Amniotic epithelial cell (primary cell): ENCODE data around the gene MOB3A.
A peak's percentile ranks its signal among the peaks of the same experiment; 100 is the strongest.

ENCODE experiments used
- DNase-seq: peaks from one replicate; pipeline ENCODE4 v3.0.0-alpha.2; 2010; ENCODE audit warnings: low read depth

MOB3A gene

DNA sequence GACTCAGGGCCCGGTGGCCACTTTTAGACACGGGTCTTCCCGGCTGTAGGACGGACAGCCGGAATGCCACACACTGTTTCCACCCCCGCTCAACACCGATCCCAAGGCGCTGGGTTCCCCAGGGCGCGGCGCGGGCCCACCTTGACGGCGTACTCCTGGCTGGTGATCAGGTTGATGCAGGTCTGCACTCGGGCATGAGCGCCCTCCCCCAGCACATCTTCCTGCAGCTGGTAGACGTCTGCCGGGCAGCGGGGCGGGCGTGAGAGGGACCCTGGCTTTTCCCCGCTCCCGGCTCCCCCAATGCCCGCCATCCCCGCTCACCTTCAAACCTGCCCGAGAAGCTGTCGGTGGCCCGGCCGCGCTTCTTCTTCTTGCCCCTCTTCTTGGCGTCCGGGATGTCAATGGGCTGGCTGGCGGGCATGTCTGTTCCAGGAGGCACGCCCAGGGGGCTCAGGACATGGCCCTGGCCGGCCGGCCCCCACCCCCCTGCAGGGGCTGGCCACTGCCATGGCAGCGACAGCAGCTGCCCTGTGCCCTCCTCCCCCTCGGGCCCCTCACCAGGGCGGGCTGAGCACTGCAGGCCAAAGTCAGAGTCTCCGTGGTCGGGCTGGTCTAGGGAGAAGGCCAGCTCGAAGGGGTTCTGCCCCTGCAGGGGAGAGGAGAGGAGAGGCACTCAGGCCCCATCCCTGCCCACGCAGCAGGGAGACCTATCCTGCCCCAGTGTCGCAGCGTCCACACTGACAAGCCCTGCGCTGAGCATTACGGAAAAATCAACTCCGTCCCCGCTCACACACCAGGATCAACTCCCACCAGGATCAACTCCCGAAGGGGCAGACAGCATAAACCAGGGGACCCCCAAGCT lies 49.8 kb downstream of the MOB3A start:
- no peak for DNase-seq

DNA sequence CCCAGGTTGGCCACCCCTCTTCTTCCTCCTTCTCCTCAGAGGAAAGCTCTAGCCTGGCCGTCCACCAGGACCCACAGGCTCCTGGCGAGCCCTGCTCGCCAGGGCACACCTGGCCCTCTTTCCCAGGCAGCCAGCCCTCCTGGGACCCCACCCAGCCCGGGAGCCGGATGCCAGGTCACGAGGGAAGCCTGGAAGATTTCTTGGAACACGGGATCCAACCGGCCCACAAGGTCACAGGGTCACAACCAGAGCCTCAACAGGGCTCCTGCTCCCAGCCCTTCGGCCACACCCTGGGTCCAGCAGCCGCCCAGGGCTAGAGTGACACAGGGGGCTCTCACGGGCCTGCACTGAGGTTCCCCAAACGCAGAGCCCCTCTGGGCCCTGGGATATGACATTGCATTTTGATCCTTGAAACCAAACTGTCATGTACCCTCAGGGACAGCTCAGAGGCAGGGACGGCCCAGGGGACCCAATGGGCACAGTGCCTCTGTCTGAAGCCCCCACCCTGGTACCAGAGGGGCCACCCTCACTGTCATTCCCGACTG lies 50.6 kb downstream of the MOB3A start:
- no peak for DNase-seq

DNA sequence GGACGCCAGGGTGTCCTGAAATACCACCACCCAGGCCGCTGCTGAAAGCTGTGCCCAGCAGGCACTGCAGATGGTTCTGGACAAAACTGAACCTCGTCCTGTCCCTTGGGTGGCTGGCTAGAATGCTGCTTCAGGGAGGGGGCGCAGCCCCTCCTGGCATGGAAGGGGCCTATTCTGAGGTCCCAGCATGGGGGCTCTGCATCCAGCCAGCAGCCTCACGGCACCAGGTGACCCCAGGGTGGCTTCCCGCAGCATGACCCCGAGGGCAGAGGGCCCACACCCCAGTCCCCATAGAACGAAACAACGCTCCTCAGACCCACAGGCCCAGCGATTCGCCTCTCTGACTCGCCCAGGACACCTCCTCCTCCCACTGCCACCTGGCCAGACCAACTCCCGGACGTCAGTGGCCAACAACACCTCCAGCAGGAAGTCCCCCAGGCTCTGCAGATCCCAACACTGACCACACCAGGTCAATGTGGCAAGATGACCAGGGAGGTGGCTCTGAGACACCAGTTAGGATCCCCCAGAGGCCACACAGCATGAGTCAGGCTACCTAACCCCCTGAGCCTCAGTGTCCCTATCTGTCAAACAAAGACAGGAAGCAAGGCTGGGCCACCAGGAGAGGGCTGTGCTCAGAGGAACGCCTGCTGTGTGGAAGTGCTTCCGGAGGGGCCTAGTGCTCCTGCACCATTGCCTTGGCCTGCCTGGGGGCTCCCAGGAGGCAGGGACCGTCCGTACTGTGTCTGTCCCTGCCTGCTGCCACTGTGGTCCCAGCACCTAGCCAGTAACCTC lies 51.2 kb downstream of the MOB3A start:
- DNase-seq = no peak

DNA sequence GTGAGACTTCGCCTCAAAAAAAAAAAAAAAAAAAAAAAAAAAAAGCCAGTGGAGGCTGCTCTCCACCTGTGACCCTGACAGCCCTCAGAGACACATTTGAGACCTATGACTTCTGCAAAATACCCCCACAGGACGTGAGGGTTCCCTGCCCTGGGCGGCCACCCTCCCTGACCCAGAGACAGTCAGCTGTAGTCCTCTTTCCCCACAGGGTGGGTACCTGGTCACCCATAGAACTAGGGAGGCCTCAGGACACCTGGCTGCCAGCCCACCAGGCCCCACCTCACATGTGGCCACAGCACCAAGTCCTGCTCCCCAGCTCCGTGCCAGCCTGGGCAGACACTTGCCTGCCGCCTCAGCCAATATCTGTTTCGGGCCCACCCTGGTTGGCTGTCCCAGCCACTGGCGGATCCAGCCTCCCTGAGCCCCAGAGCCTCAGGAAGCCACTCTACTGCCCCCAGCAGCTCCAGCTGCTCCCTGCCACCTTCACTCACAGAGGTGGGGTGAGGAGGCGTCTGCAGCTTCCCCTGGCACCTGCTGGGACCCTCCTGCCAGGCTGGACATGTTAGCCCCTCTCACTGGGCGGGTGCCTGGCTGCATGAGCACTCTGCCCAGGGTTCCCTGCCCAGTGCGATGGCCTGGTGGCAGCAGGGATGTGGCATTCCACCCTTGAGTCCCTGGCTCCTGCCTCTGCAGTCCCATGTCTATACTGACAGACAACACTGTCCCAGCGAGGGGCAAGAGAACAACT lies 52.0 kb downstream of the MOB3A start:
- no peak for DNase-seq

DNA sequence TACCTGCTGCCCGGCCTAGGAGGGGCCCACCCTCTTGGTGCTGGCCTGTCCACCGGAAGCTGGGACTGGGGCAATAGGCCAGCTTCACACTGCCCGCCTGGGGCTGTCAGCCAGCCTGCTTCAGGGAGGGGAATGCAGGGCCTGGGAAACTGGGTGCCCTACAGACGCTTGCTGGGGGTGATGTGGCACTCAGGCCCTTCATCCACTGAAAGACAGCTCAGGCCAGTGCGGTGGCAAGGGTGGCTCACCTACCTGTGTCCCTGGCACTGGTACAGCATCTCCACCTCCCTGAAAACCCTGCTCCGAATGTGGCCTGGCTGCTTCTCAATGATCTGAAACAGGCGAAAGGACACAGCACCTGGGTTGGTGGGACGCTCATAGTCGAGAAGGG lies 52.9 kb downstream of the MOB3A start:
- no peak for DNase-seq

DNA sequence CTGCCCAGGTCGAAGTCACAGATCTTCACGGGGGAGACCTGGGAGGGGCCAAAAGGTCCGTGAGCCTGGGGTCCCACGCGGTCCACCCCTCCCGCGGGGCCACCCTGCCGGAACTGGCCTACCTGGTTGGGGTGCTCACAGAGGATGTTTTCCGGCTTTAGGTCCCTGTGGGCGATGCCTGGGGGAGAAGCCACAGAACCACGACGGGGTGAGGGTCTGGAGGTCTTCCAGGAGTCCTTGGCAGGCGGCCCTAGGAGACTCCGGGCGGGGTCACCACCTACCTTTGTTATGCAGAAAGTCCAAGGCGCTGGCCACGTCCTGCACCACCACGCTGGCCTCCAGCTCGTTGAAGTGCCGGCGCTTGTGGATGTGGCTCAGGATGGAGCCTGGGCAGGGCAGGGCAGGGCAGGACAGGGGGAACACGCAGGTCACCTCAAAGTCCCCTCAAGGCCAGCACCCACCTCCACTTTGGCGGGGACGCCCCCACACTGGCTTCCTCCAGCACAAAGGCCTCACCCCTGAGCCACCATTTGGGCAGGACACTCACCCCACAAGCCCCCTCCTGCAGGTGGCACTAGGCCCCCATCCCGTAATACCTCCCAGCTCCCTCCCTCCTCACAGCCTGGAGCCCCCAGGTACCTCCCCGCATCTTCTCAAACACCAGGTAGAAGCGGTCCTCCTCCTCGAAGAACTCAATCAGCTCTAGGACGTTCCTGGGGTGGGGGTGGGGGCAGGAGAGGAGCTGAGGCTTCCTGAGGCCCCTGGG lies 53.5 kb downstream of the MOB3A start:
- DNase-seq = no peak

DNA sequence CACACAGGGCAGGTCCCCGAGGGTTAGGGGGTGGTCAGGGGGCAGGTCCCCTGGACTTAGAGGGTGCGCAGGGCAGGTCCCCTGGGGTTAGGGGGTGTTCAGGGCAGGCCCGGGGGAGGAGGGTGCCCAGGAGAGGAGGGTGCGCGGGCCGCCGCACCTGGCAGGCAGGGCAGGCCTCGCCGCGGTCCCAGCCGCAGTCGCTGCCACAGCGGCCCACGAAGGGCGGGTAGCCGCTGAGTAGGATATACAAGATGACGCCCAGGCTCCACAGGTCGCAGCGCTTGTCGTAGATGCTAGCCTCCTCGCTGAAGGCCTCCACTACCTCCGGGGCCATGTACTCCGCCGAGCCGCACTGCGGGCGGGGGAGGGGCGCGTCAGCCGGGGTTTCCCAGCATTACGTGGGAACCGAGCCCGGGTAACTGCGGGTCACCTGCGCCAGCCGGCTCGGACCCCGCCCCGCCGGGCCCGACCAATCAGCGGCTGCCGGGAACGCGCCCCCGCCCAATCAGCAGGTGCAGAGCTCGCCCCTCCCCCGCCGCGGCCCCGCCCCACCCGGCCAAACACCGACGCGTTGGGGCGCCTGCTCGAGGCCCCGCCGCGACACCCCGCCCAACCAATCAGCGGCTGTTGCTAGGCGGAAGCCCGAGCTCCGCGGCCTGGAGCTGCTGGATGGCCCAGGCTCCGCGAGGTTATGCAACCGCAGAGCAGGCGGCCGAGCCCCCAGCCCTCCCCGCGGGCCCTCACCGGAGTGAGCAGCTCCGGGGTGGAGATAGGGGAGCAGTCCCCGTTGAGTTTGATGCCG lies 54.2 kb downstream of the MOB3A start:
- DNase-seq = peak; percentile 94

DNA sequence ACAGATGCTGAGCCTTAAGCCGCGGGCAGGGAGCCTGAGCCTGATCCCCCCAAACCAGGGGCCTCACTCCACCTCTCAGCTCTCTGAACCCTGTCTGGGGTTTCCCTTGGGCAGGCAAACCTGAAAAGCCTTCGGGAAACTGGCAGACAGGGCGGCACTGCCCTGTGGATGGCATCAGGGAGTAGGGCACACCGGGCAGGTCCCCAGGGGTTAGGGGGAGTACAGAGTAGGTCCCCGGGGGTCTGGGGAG lies 54.8 kb downstream of the MOB3A start:
- no peak for DNase-seq

DNA sequence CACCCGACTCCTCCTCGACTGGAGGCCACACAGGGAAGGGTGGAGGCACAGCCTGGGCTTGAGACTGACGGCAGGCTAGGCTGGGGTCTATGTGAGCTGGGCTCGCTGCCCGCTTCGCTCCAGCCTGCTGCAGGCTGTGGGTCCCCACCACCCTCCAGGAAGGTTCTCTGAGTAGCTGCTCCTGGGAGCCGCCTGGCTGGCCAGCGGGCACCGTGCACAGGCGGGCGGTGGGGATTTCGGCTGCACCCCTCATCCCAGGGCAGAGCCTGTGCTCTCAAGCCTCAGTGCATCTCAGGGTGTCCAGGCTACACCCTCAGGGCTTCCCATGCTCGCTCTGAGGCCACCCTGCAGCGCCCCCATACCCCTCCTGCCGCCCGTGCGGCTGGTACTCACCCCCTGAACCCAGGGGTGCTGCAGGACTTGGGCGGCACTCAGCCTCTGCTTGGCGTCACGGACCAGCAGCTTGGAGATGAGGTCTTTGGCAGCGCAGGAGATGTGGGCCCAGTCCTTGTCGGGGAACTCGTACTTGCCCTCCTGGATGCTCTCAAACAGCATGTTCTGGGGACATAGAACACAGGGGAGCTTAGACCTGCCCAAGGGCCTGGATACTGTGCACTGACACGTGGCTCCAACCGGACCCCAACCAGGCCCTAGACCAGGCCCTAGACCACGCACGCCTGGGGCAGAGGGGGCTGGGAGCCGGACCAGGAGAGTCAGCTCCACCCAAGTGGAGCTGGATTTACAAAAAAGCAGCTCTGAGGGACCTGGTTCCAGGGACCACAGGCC lies 55.3 kb downstream of the MOB3A start:
- no peak for DNase-seq

DNA sequence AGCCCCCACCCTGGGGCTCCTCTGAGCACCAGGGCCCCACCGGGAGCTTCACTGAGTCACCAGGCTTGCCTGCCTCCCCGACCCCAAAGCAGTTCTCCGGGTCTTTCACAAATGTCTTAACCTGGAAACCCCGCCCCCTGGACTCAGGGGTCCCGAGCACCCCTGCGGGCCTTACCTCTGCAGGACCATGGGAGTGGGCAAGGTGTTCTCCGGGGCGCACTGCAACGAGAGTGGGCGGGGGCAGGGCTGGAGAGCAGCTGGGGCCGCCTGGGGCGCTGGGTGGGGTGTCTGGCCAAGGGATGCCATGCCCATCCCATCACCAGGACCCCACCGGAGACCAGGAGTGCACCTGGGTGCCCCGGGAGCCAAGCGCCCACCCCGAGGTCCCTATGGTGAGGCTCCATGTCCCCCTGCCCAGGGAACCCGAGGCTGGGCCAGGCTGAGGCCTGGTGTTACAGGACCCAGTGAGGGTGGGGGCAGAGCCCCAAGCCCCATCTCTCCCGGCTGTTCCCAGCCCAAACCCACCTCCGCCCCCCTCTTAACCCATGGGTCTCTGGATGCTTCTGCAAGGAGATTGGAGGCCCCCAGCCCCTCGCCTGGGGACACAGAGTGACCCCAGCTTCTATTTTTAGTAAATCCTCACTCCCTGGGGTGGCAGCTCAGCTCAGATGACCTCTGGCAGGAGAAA lies 56.0 kb downstream of the MOB3A start:
- no peak for DNase-seq

DNA sequence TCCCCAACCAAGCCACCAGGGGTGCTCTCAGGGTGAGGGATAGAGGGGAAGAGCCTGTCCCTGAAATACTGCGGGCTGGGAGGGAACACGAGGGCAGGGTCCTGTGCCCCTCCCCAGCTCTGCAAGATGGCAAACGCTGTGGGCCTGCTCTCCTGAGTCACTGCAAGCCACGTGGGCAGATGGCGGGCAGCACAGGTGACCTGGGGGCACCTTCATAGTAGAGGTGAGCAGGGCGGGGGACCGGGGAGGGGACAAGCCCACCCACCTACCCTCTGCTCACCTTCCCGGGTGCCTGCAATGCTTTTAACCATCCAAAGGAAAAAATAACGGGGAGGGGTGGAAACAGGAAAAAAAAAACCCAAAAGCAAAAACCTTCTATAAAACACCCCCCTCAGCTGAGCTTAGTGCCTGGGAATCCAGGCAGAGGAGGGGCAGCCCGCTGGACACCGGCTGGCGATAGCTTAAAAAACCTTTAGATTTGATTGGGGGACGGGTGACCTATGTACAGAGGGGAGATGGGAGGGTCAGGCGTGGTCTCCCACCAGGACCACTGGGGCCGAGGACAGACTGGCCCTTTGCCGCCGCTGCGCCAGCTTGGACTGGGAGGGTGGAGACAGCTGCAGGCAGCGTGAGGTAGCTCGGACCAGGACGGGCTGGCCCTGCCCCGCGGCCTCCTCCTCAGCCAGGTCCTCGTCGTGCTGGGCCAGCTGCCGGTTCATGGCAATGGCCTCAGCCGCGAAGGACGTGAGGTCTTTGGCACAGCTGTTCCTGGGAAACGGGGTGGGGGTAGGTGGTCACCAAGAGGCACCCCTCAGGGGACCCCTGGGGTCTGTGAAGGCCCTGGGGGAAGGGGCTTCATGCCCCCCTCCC lies 56.8 kb downstream of the MOB3A start:
- no peak for DNase-seq

DNA sequence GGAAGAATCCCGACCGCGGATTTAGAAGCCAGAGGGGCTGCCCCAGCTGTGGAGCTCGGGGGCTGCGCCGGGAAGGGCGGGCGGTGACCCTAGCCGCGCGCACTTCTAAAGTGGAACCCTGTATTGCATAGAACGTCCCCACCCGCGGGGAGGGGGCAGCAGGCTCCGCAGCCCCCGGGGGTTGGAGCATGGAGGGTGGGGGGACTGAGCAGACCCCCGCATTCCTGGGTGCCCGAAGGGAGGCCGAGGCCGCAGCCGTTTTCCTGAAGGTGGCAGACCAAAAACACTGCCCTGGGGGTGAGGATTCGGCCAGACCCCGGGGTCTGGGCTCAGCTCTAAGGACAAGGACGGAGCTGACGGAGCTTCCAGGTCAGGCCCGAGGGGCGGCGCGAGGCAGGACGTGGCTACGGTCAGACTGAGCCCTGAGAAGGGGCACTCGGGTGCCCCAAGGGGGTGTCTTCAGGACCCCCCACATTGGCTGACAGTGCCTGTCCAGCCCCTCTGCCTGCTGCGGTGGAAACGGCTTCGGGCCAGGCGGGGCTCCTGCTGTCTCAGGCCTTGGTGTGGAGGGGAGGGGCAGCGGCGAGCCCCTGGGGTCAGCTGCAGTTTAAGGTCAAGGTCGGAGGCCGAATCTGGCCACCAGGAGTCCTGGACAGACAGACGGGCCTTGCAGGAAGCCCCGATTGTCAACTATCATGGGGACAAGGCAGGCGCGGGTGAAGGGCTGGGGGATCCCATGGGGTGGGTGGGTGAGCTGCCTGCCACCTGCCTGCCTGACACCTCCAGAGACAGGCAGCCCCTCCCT lies 57.6 kb downstream of the MOB3A start:
- no peak for DNase-seq

DNA sequence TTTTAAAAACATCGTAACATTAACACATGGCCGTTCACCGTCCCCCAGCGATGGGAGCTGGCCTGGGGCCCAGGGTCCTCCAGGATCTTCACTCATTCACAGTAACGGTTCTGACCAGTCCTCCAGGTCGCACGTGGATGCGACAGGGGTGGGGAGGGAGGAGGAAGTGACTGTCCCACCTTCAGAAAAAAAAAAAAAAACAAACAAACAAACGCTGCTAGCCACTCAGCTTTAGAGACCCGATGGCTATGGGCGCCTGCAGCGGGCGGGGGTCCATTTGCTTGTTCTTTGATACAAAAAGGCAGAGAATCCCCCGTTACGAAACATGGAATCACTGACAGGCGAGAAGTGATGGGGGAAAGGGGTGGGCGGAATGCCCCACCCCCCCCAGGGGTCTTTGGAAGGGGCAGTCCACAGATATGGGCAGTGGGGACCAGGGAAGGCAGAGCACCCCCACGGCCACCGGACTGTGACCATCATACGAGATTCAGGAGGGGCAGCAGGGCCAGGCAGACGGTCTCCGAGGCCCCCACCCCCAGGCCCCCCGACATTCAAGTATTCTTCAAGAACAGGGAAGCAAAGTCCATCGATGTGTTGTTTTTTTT lies 58.4 kb downstream of the MOB3A start:
- DNase-seq = no peak

DNA sequence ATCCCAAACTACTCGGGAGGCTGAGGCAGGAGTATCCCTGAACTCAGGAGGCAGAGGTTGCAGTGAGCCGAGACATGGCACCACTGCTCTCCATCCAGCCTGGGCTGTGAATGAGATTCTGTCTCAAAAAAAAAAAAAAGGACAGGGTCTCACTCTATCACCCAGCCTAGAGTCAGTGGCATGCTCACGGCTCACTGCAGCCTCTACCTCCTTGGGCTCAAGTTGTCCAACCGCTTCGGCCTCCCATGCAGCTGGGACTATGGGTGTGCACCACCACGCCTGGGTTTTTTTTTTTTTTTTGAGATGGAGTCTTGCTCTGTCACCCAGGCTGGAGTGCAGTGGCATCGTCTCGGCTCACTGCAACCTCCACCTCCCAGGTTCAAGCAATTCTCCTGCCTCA lies 59.7 kb downstream of the MOB3A start:
- DNase-seq = no peak

DNA sequence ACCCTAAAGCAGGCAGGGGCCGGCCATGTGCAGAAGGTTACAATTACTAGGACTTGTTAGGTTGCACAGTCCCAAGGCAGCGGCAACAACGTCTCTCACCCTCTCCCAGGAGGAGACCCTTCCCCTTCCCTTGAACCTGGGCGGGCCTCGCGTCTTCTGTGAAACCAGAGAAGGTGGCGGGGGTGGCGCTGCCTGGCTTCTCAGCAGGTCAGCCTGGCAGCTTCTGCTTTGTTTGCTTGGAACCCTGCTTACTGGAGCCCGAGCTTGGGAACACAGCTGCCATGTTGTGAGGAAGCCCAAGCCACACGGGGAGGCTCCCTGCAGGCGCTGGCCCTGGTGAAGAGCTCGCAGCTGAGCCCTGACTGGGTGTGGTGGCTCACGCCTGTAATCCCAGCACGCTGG lies 60.5 kb downstream of the MOB3A start:
- no peak for DNase-seq

DNA sequence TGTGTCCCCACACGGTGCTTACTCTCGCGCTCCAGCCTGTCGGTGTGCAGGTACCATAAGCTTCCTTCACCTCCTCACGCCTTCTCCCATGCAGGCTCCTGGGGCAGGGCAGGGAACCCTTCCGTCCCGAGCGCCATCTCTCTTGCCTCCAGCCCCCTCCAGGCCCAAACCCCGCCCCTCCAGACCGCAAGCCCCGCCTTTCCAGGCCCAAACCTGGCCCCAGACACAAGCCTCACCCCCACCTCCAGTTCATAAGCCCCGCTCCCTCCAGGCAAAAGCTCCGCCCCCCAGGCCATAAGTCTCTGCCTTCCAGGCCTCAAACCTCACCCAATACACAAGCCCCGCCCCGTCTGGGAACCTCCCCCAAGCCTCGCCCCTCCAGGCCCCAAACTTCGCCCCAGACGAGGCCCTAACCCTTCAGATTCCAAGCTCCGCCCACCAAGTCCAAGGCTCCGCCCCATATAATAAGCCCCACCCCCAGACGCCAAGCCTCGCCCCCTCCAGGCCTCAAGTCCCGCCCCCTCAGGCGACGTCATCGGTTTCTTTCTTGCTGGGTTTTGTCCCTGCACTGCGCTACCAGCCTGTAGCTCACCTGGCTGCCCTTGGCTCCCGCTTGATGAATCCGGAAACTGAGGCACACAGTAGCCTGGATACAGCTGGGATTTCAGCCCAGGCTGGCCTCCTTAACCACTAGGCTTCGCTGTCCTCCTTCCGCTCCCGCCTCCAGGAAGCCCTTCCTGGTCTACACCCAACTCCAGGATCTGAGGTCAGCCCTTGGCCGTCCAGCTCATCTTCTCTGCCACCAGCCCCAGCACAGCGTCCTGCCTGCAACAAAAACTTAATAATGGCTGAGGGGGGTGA lies 61.2 kb downstream of the MOB3A start:
- peak; percentile 40 for DNase-seq
